K562 (cell line): ENCODE results near the gene HEMGN. TPM values are rescaled to one million over a fixed set of nuclear protein-coding genes. Genes with fewer than 3 reads are reported as not detected.

Source experiments
- BRF1 ChIP-seq: IDR thresholded peaks from 3 replicates; pipeline ENCODE4 v1.6.1; 2011; ENCODE audit warnings: borderline replicate concordance, mild to moderate bottlenecking; ENCODE audit not compliant: insufficient read length; ENCODE audit errors: extremely low read depth
- CC2D1A ChIP-seq: fragments of 450-650 bp; IDR thresholded peaks from 2 replicates; pipeline ENCODE4 v1.6.1; 2017; ENCODE audit warnings: mild to moderate bottlenecking
- CHD4 ChIP-seq: fragments of 200-600 bp; sonication (generic); IDR thresholded peaks from 3 replicates; pipeline ENCODE4 v1.6.1; 2012; ENCODE audit warnings: low read depth, mild to moderate bottlenecking, mixed read lengths, low read length, inconsistent platforms; ENCODE audit not compliant: insufficient read depth, insufficient replicate concordance, poor library complexity, severe bottlenecking
- CREB5 ChIP-seq: fragments of 250-450 bp; sonication (Bioruptor Pico); IDR thresholded peaks from 2 replicates; pipeline ENCODE4 v1.5.0; 2020; ENCODE audit warnings: mild to moderate bottlenecking
- EGR1 ChIP-seq: fragments of 450-650 bp; conservative IDR thresholded peaks from 2 replicates; pipeline ENCODE4 v1.6.1; 2017; ENCODE audit warnings: mild to moderate bottlenecking
- GABPB2 ChIP-seq: fragments of 250-450 bp; sonication (Bioruptor Pico); conservative IDR thresholded peaks from 2 replicates; pipeline ENCODE4 v1.5.1; 2021; ENCODE audit warnings: mild to moderate bottlenecking
- HEY1 ChIP-seq: fragments of 250-450 bp; sonication (Bioruptor Pico); IDR thresholded peaks from 2 replicates; pipeline ENCODE4 v1.5.0; 2020; ENCODE audit warnings: mild to moderate bottlenecking, moderate library complexity, borderline replicate concordance
- KHSRP ChIP-seq: fragments of 450-650 bp; IDR thresholded peaks from 2 replicates; pipeline ENCODE4 v1.6.1; 2017
- MYBL2 ChIP-seq, 2 experiments: fragments of 450-650 bp in 1 of 2; sonication (generic) in 1 of 2; formaldehyde crosslinking in 1 of 2; IDR thresholded peaks; 2 replicates each; pipeline versions ENCODE4 v1.6.1 to v1.8.1; 2017 to 2022; ENCODE audit warnings: borderline replicate concordance in 1 of 2, inconsistent platforms in 1 of 2, low read depth in 1 of 2, mild to moderate bottlenecking in 1 of 2, missing genetic modification reagents in 1 of 2, moderate library complexity in 1 of 2
- NBN ChIP-seq: fragments of 450-650 bp; IDR thresholded peaks from 2 replicates; pipeline ENCODE4 v1.6.1; 2016; ENCODE audit warnings: low read depth, mild to moderate bottlenecking
- PTRF ChIP-seq: fragments of 450-650 bp; IDR thresholded peaks from 2 replicates; pipeline ENCODE4 v1.6.1; 2016; ENCODE audit warnings: mild to moderate bottlenecking, missing genetic modification characterization, missing compliant biosample characterization
- RAD21 ChIP-seq, 2 experiments: fragments of 250-450 bp in 1 of 2; fragments of 450-650 bp in 1 of 2; sonication (Bioruptor Pico) in 1 of 2; formaldehyde crosslinking in 1 of 2; IDR thresholded peaks in 1 of 2; conservative IDR thresholded peaks in 1 of 2; 2 replicates each; pipeline versions ENCODE4 v1.4.0 to v1.8.0; 2020 to 2022; ENCODE audit warnings: mild to moderate bottlenecking in 2 of 2, moderate library complexity in 1 of 2
- TCFL5 ChIP-seq: fragments of 250-450 bp; sonication (Bioruptor Pico); conservative IDR thresholded peaks from 2 replicates; pipeline ENCODE4 v1.6.1; 2021; ENCODE audit warnings: mild to moderate bottlenecking, moderate library complexity, matching md5 sums
- TFAM ChIP-seq: fragments of 250-450 bp; sonication (Bioruptor Pico); conservative IDR thresholded peaks from 2 replicates; pipeline ENCODE4 v1.5.0; 2021; ENCODE audit warnings: mild to moderate bottlenecking, moderate library complexity
- XRCC4 ChIP-seq: IDR thresholded peaks from one replicate; pipeline ENCODE4 v1.6.1; 2011; ENCODE audit not compliant: insufficient read depth, insufficient read length; ENCODE audit errors: extremely low read depth
- ZFP91 ChIP-seq: sonication (generic); formaldehyde crosslinking; IDR thresholded peaks from 2 replicates; pipeline ENCODE4 v1.8.0; 2022; ENCODE audit warnings: mild to moderate bottlenecking, missing genetic modification reagents
- polyA plus RNA-seq, 8 experiments: library from polyadenylated mRNA; depleted of rRNA in 4 of 8; stranded (reverse) in 5 of 8; unstranded in 3 of 8; fragments of >200 nt; fragmentation: Nextera tagmentation in 2 of 8; fragmentation: Illumina TruSeq in 1 of 8; extraction: Ambion mirVana in 2 of 8; extraction: Trizol in 1 of 8; gene quantifications; 2 replicates each; pipeline versions ENCODE4 v1.2.1 to v1.2.3, GENCODE V29; 2011 to 2014; ENCODE audit warnings: inconsistent platforms in 1 of 8, missing spikeins in 1 of 8
- total RNA-seq, 7 experiments: library from RNA; depleted of rRNA in 6 of 7; stranded (reverse); fragments of >200 nt in 6 of 7; fragmentation: Illumina TruSeq in 2 of 7; extraction: Trizol in 2 of 7; gene quantifications; 2 replicates each; pipeline versions ENCODE4 v1.2.1 to v1.2.3, GENCODE V29; 2011 to 2021; ENCODE audit warnings: low replicate concordance in 1 of 7
- TF ChIP-seq, protein P1 (sequence below): sonication (generic); formaldehyde crosslinking; IDR thresholded peaks from 2 replicates; pipeline ENCODE4 v1.8.1; 2023; ENCODE audit warnings: mild to moderate bottlenecking, missing genetic modification reagents
- TF ChIP-seq, protein P2 (sequence below): fragments of 450-650 bp; formaldehyde crosslinking; IDR thresholded peaks from 2 replicates; pipeline ENCODE4 v1.4.0; 2020; ENCODE audit warnings: mild to moderate bottlenecking, mixed read lengths
- TF ChIP-seq, protein P3 (sequence below): fragments of 250-450 bp; sonication (Bioruptor Pico); IDR thresholded peaks from 2 replicates; pipeline ENCODE4 v1.8.0; 2021; ENCODE audit warnings: mild to moderate bottlenecking, moderate library complexity

Gene HEMGN
- total and polyA plus RNA-seq, 9 of the 15 experiments (the other 6 are each of a cell fraction or from before 2014, with no cell fraction given) = 56.3 to 258 (median 137) TPM

DNA sequence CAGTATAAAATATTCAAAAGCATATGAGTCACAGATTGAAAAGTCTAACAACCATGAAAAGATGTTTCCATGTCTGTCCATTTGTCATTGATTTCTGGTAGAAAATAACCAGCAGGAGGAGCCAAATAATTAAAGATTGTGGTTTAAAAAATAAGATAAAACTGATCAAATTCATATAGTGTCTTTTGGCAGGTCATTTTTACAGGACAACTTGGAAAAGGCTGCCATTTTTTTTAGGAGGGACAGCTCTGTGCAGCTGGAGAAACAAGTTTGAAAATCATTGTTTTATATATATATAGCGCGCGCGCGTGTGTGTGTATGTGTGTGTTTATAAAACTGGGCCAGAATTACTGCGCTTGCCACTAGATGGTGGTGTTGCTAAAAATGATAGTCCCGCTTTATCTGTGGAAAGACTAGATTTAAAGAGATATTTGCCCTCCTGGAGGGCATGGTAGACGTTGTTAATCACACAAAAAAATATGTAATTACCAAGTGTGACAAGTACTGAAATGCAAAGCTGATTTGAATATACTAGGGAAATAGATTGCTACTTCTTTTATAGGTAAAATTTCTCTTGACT lies 14.4 kb downstream of the HEMGN start (continued):
- TF ChIP-seq CREB5 (CRISPR knock-in tag) (no peak), PTRF (no peak), CHD4 (no peak), RAD21 (CRISPR knock-in tag; conservative IDR thresholded peaks at IDR 0.05 in 1 of 2, IDR thresholded peaks at IDR 0.05 in 1 of 2) (peak; percentile 89 to 98), ZFP91 (peak; percentile 89), XRCC4 (no peak), KHSRP (no peak), TFAM (CRISPR knock-in tag) (no peak), TCFL5 (no peak), MYBL2 (IDR thresholded peaks at IDR 0.05; ENCODE audit: low read depth) (no peak; the same call in 1 of the 2 replicates), MYBL2 (CRISPR knock-in tag; IDR thresholded peaks at IDR 0.05; ENCODE audit: borderline replicate concordance) (no peak), BRF1 (no peak), CC2D1A (peak; percentile 88), NBN (peak; percentile 71; the same call in 1 of the 2 replicates), HEY1 (no peak), EGR1 (no peak), GABPB2 (CRISPR knock-in tag) (no peak)
- TF ChIP-seq, protein P1, sequence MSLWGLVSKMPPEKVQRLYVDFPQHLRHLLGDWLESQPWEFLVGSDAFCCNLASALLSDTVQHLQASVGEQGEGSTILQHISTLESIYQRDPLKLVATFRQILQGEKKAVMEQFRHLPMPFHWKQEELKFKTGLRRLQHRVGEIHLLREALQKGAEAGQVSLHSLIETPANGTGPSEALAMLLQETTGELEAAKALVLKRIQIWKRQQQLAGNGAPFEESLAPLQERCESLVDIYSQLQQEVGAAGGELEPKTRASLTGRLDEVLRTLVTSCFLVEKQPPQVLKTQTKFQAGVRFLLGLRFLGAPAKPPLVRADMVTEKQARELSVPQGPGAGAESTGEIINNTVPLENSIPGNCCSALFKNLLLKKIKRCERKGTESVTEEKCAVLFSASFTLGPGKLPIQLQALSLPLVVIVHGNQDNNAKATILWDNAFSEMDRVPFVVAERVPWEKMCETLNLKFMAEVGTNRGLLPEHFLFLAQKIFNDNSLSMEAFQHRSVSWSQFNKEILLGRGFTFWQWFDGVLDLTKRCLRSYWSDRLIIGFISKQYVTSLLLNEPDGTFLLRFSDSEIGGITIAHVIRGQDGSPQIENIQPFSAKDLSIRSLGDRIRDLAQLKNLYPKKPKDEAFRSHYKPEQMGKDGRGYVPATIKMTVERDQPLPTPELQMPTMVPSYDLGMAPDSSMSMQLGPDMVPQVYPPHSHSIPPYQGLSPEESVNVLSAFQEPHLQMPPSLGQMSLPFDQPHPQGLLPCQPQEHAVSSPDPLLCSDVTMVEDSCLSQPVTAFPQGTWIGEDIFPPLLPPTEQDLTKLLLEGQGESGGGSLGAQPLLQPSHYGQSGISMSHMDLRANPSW (CRISPR knock-in tag) = no peak
- TF ChIP-seq, protein P2, sequence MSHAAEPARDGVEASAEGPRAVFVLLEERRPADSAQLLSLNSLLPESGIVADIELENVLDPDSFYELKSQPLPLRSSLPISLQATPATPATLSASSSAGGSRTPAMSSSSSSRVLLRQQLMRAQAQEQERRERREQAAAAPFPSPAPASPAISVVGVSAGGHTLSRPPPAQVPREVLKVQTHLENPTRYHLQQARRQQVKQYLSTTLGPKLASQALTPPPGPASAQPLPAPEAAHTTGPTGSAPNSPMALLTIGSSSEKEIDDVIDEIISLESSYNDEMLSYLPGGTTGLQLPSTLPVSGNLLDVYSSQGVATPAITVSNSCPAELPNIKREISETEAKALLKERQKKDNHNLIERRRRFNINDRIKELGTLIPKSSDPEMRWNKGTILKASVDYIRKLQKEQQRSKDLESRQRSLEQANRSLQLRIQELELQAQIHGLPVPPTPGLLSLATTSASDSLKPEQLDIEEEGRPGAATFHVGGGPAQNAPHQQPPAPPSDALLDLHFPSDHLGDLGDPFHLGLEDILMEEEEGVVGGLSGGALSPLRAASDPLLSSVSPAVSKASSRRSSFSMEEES (CRISPR knock-in tag) = no peak
- TF ChIP-seq, protein P3, sequence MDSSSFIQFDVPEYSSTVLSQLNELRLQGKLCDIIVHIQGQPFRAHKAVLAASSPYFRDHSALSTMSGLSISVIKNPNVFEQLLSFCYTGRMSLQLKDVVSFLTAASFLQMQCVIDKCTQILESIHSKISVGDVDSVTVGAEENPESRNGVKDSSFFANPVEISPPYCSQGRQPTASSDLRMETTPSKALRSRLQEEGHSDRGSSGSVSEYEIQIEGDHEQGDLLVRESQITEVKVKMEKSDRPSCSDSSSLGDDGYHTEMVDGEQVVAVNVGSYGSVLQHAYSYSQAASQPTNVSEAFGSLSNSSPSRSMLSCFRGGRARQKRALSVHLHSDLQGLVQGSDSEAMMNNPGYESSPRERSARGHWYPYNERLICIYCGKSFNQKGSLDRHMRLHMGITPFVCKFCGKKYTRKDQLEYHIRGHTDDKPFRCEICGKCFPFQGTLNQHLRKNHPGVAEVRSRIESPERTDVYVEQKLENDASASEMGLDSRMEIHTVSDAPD = no peak
